ENCODE data around the gene CUX1. TPM values are rescaled to one million over a fixed set of nuclear protein-coding genes. Genes with fewer than 3 reads are reported as not detected.
"Not testable (repeated sequence)": the region's sequence is repeated elsewhere in the genome, so short reads cannot be mapped to it uniquely, and the experiment has no call there.

Gene CUX1
- total and polyA plus RNA-seq, 2 donors, result 59.7 to 63.5 TPM

GRCh38 chr7:101985057-101985902 is 167.9 kb downstream of the CUX1 start:
- WGBS, result 72% methylated on average over 14 of the region's 14 CpGs
- H3K36me3 ChIP-seq (ENCODE audit: insufficient read depth), result no peaks in the 10 kb centered on the region
- peak; percentile 57 for DNase-seq (ENCODE audit: extremely low spot score)
- no peak overlapping the region for H3K4me3 ChIP-seq (ENCODE audit: low read depth, low read length)
- H3K4me1 ChIP-seq (ENCODE audit: insufficient read depth), result no peaks in the 10 kb centered on the region
- no peak overlapping the region for H3K27ac ChIP-seq (ENCODE audit: low read depth)

- Histone ChIP-seq H3K4me3 (ENCODE audit: low read depth, low read length) (no peak overlapping the region), H3K36me3 (ENCODE audit: insufficient read depth) (no peaks in the 10 kb centered on the region), H3K27ac (ENCODE audit: low read depth) (no peak overlapping the region), H3K4me1 (ENCODE audit: insufficient read depth) (no peaks in the 10 kb centered on the region)
- 61% methylated on average over 16 of the region's 16 CpGs for WGBS
- no peak for DNase-seq (ENCODE audit: extremely low spot score)
These were observed 168.7 kb downstream of the CUX1 start for GRCh38 chr7:101985903-101986734.

GRCh38 chr7:101987494-101987893 is 170.1 kb downstream of the CUX1 start:
- H3K36me3 ChIP-seq (ENCODE audit: insufficient read depth), result no peaks in the 10 kb centered on the region
- no peak overlapping the region for H3K4me3 ChIP-seq (ENCODE audit: low read depth, low read length)
- no peak overlapping the region for H3K27ac ChIP-seq (ENCODE audit: low read depth)
- no peak for DNase-seq (ENCODE audit: extremely low spot score)
- no peaks in the 10 kb centered on the region for H3K4me1 ChIP-seq (ENCODE audit: insufficient read depth)
- 95% methylated on average over 13 of the region's 13 CpGs for WGBS

GRCh38 chr7:101988060-101988459 is 170.6 kb downstream of the CUX1 start:
- not testable (repeated sequence) for H3K4me3 ChIP-seq (ENCODE audit: low read depth, low read length); H3K27ac ChIP-seq (ENCODE audit: low read depth); H3K36me3 ChIP-seq (ENCODE audit: insufficient read depth); H3K4me1 ChIP-seq (ENCODE audit: insufficient read depth); DNase-seq (ENCODE audit: extremely low spot score)
- WGBS, result 82% methylated on average over 10 of the region's 10 CpGs

GRCh38 chr7:101988513-101988912 is 171.1 kb downstream of the CUX1 start:
- no peak overlapping the region for H3K4me3 ChIP-seq (ENCODE audit: low read depth, low read length)
- 89% methylated on average over 9 of the region's 9 CpGs for WGBS

GRCh38 chr7:101989101-101989500 is 171.7 kb downstream of the CUX1 start:
- Histone ChIP-seq H3K4me1 (ENCODE audit: insufficient read depth) (no peaks in the 10 kb centered on the region), H3K27ac (ENCODE audit: low read depth) (no peak overlapping the region), H3K4me3 (ENCODE audit: low read depth, low read length) (no peak overlapping the region), H3K36me3 (ENCODE audit: insufficient read depth) (no peaks in the 10 kb centered on the region)
- WGBS, result 94% methylated on average over 20 of the region's 20 CpGs
- no peak for DNase-seq (ENCODE audit: extremely low spot score)

More at GRCh38 chr7:101988513-101988912, 171.1 kb downstream of the CUX1 start:
- Histone ChIP-seq H3K27ac (ENCODE audit: low read depth) (no peak overlapping the region), H3K4me1 (ENCODE audit: insufficient read depth) (no peaks in the 10 kb centered on the region), H3K36me3 (ENCODE audit: insufficient read depth) (no peaks in the 10 kb centered on the region)
- DNase-seq (ENCODE audit: extremely low spot score), result no peak

- DNase-seq (ENCODE audit: extremely low spot score), result no peak
- H3K4me3 ChIP-seq (ENCODE audit: low read depth, low read length), result no peak overlapping the region
- 87% methylated on average over 17 of the region's 17 CpGs for WGBS
- no peaks in the 10 kb centered on the region for H3K36me3 ChIP-seq (ENCODE audit: insufficient read depth)
- no peak overlapping the region for H3K27ac ChIP-seq (ENCODE audit: low read depth)
- no peaks in the 10 kb centered on the region for H3K4me1 ChIP-seq (ENCODE audit: insufficient read depth)
These were observed 173.5 kb downstream of the CUX1 start for GRCh38 chr7:101990811-101991418.

- H3K4me3 ChIP-seq (ENCODE audit: low read depth, low read length), result no peak overlapping the region
- H3K4me1 ChIP-seq (ENCODE audit: insufficient read depth), result no peaks in the 10 kb centered on the region
- 93% methylated on average over 3 of the region's 3 CpGs for WGBS
- DNase-seq (ENCODE audit: extremely low spot score), result no peak
- H3K27ac ChIP-seq (ENCODE audit: low read depth), result no peak overlapping the region
- no peaks in the 10 kb centered on the region for H3K36me3 ChIP-seq (ENCODE audit: insufficient read depth)
These were observed 174.4 kb downstream of the CUX1 start for GRCh38 chr7:101991860-101992259.

- no peaks in the 10 kb centered on the region for H3K36me3 ChIP-seq (ENCODE audit: insufficient read depth)
- H3K4me3 ChIP-seq (ENCODE audit: low read depth, low read length), result no peak overlapping the region
- 94% methylated on average over 8 of the region's 8 CpGs for WGBS
- H3K27ac ChIP-seq (ENCODE audit: low read depth), result no peak overlapping the region
- DNase-seq (ENCODE audit: extremely low spot score), result no peak
- no peaks in the 10 kb centered on the region for H3K4me1 ChIP-seq (ENCODE audit: insufficient read depth)
These were observed 175.9 kb downstream of the CUX1 start for GRCh38 chr7:101993311-101993710.

GRCh38 chr7:101995121-101995520 is 177.7 kb downstream of the CUX1 start:
- no peak for DNase-seq (ENCODE audit: extremely low spot score)
- 90% methylated on average over 5 of the region's 5 CpGs for WGBS
- Histone ChIP-seq H3K27ac (ENCODE audit: low read depth) (no peak overlapping the region), H3K4me3 (ENCODE audit: low read depth, low read length) (no peak overlapping the region), H3K4me1 (ENCODE audit: insufficient read depth) (no peaks in the 10 kb centered on the region), H3K36me3 (ENCODE audit: insufficient read depth) (no peaks in the 10 kb centered on the region)

GRCh38 chr7:101996131-101996691 is 178.8 kb downstream of the CUX1 start:
- 85% methylated on average over 10 of the region's 10 CpGs for WGBS
- no peak for DNase-seq (ENCODE audit: extremely low spot score)
- H3K4me1 ChIP-seq (ENCODE audit: insufficient read depth), result no peaks in the 10 kb centered on the region

GRCh38 chr7:101996876-101997275 is 179.4 kb downstream of the CUX1 start:
- no peak for DNase-seq (ENCODE audit: extremely low spot score)
- H3K36me3 ChIP-seq (ENCODE audit: insufficient read depth), result no peaks in the 10 kb centered on the region
- 94% methylated on average over 16 of the region's 16 CpGs for WGBS
- H3K27ac ChIP-seq (ENCODE audit: low read depth), result no peak overlapping the region
- no peaks in the 10 kb centered on the region for H3K4me1 ChIP-seq (ENCODE audit: insufficient read depth)
- H3K4me3 ChIP-seq (ENCODE audit: low read depth, low read length), result no peak overlapping the region

More at GRCh38 chr7:101996131-101996691, 178.8 kb downstream of the CUX1 start:
- no peak overlapping the region for H3K4me3 ChIP-seq (ENCODE audit: low read depth, low read length)
- H3K27ac ChIP-seq (ENCODE audit: low read depth), result no peak overlapping the region
- no peaks in the 10 kb centered on the region for H3K36me3 ChIP-seq (ENCODE audit: insufficient read depth)

Measured in urinary bladder (tissue), 4 donors.